SK-N-SH treated with all-trans-retinoic acid at 6 μM for 48 hours (cell line): ENCODE measurements around the gene ANO9.
"Not testable (repeated sequence)": the region's sequence is repeated elsewhere in the genome, so short reads cannot be mapped to it uniquely, and the experiment has no call there.

ENCODE experiments used
- ATAC-seq: fragments of 200-7000 bp; cut with Tn5 transposase; 3 replicates; pipeline ENCODE4 v1.9.1; 2020; ENCODE audit warnings: mild to moderate bottlenecking, moderate library complexity
- ARNTL ChIP-seq: fragments of 450-650 bp; formaldehyde crosslinking; IDR thresholded peaks from 2 replicates; pipeline ENCODE4 v1.5.0; 2020; ENCODE audit warnings: low read depth, mild to moderate bottlenecking, moderate library complexity, borderline replicate concordance
- BACH2 ChIP-seq: fragments of 250-450 bp; sonication (Bioruptor Pico); IDR thresholded peaks from 2 replicates; pipeline ENCODE4 v1.9.0; 2021; ENCODE audit warnings: mild to moderate bottlenecking, borderline replicate concordance
- CSDC2 ChIP-seq: fragments of 250-450 bp; sonication (Bioruptor Pico); IDR thresholded peaks from 2 replicates; pipeline ENCODE4 v1.5.0; 2020; ENCODE audit warnings: mild to moderate bottlenecking, moderate library complexity
- ESRRG ChIP-seq: fragments of 250-450 bp; sonication (Bioruptor Pico); IDR thresholded peaks from 2 replicates; pipeline ENCODE4 v1.6.1; 2021; ENCODE audit warnings: mild to moderate bottlenecking
- GLIS3 ChIP-seq: fragments of 250-450 bp; sonication (Bioruptor Pico); IDR thresholded peaks from 2 replicates; pipeline ENCODE4 v1.5.0; 2020; ENCODE audit warnings: mild to moderate bottlenecking, moderate library complexity
- ISL1 ChIP-seq: fragments of 250-450 bp; sonication (Bioruptor Pico); IDR thresholded peaks from 2 replicates; pipeline ENCODE4 v2.1.2; 2022; ENCODE audit warnings: mild to moderate bottlenecking, moderate library complexity
- OSR1 ChIP-seq: fragments of 250-450 bp; sonication (Bioruptor Pico); IDR thresholded peaks from 2 replicates; pipeline ENCODE4 v1.8.0; 2022; ENCODE audit warnings: moderate library complexity, mild to moderate bottlenecking, inconsistent platforms
- RARB ChIP-seq: fragments of 250-450 bp; sonication (Bioruptor Pico); IDR thresholded peaks from 2 replicates; pipeline ENCODE4 v1.8.0; 2021; ENCODE audit warnings: mild to moderate bottlenecking, moderate library complexity
- SNAI2 ChIP-seq: fragments of 250-450 bp; sonication (Bioruptor Pico); IDR thresholded peaks from 2 replicates; pipeline ENCODE4 v1.5.0; 2020; ENCODE audit warnings: mild to moderate bottlenecking, moderate library complexity
- TCF4 ChIP-seq: fragments of 250-450 bp; sonication (Bioruptor Pico); IDR thresholded peaks from 2 replicates; pipeline ENCODE4 v1.8.0; 2021; ENCODE audit warnings: mild to moderate bottlenecking, moderate library complexity, borderline replicate concordance
- TOX ChIP-seq: fragments of 250-450 bp; sonication (Bioruptor Pico); IDR thresholded peaks from 2 replicates; pipeline ENCODE4 v1.8.0; 2021; ENCODE audit warnings: mild to moderate bottlenecking, moderate library complexity, borderline replicate concordance
- ZC3H10 ChIP-seq: fragments of 250-450 bp; sonication (Bioruptor Pico); IDR thresholded peaks from 2 replicates; pipeline ENCODE4 v1.5.1; 2021; ENCODE audit warnings: mild to moderate bottlenecking, moderate library complexity
- ZFP3 ChIP-seq: fragments of 250-450 bp; sonication (Bioruptor Pico); IDR thresholded peaks from 2 replicates; pipeline ENCODE4 v1.5.0; 2020; ENCODE audit warnings: mild to moderate bottlenecking, moderate library complexity
- ZFP30 ChIP-seq: fragments of 450-650 bp; formaldehyde crosslinking; IDR thresholded peaks from 2 replicates; pipeline ENCODE4 v1.5.0; 2022; ENCODE audit warnings: mild to moderate bottlenecking, moderate library complexity
- ZNF565 ChIP-seq: fragments of 450-650 bp; formaldehyde crosslinking; conservative IDR thresholded peaks from 2 replicates; pipeline ENCODE4 v1.5.0; 2020; ENCODE audit warnings: low read depth, mild to moderate bottlenecking, moderate library complexity
- ZNF70 ChIP-seq: fragments of 450-650 bp; formaldehyde crosslinking; IDR thresholded peaks from 2 replicates; pipeline ENCODE4 v1.5.0; 2020; ENCODE audit warnings: mild to moderate bottlenecking, moderate library complexity
- ZNF8 ChIP-seq: fragments of 450-650 bp; formaldehyde crosslinking; IDR thresholded peaks from 2 replicates; pipeline ENCODE4 v1.5.0; 2020; ENCODE audit warnings: mild to moderate bottlenecking, moderate library complexity
- TF ChIP-seq, protein P1 (sequence below): fragments of 250-450 bp; sonication (Bioruptor Pico); IDR thresholded peaks from 2 replicates; pipeline ENCODE4 v1.5.0; 2020; ENCODE audit warnings: mild to moderate bottlenecking, moderate library complexity
- TF ChIP-seq, protein P2 (sequence below): fragments of 250-450 bp; sonication (Bioruptor Pico); IDR thresholded peaks from 2 replicates; pipeline ENCODE4 v1.5.1; 2021; ENCODE audit warnings: mild to moderate bottlenecking, moderate library complexity
- TF ChIP-seq, protein P3 (sequence below): fragments of 250-450 bp; sonication (Bioruptor Pico); IDR thresholded peaks from 2 replicates; pipeline ENCODE4 v1.8.0; 2021; ENCODE audit warnings: low read depth, mild to moderate bottlenecking, moderate library complexity, borderline replicate concordance
- TF ChIP-seq, protein P4 (sequence below): fragments of 250-450 bp; sonication (Bioruptor Pico); IDR thresholded peaks from 2 replicates; pipeline ENCODE4 v1.5.1; 2020; ENCODE audit warnings: low read depth, mild to moderate bottlenecking, moderate library complexity
- TF ChIP-seq, protein P5 (sequence below): fragments of 250-450 bp; sonication (Bioruptor Pico); IDR thresholded peaks from 2 replicates; pipeline ENCODE4 v1.8.0; 2020; ENCODE audit warnings: mild to moderate bottlenecking, moderate library complexity, borderline replicate concordance

The ANO9 gene

DNA sequence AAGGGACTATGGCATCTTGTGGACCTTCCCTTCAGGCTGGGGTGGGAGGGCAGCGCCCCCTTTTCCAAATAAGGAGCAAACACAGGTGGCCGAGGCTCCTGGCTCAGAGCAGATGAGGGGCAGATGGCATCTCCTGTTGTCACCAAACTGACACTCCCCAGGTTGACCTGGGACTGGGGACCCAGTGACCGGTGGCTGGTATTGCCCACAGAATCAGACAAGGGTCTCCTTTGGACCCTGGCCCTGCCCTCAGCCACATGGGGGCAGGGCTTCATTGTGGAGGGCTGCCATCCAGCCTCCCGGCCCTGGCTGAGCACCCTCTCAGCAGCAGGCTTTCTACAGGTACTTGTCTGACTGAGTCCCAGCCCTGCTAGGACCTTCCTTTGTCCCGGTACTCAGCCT lies 26.2 kb downstream of the ANO9 start:
- ATAC-seq, result no peak
- TF ChIP-seq ZNF70 (no peak), ZFP30 (CRISPR knock-in tag) (no peak)

DNA sequence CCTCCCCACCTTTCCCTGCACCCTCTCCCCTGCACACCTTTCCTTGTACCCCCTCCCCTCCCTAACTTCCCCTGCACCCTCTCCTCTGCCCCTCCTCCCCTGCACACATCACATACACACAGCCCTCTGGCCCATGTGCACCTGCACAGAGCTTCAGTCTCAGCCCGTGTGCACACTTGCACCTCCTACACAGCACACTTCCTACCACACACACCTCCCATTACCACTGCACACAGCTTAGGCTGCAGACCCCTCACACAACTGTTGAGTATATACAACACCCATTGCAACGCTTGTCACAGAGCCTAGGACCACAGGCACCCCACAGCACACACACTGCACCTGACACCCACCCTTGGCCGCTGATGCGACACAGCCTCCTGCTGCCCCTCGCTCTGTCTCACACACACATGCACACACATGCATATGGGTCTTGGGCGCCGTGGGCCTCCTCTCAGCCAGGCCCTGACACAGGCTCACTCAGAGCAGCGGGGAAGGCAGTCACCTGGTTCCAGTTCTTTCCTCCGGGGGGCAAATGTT lies 27.4 kb downstream of the ANO9 start:
- peak; percentile 7; the same call in 1 of the 3 replicates for ATAC-seq
- TF ChIP-seq TOX (CRISPR knock-in tag), result no peak
- TF ChIP-seq, all 23 proteins: peak for 0

DNA sequence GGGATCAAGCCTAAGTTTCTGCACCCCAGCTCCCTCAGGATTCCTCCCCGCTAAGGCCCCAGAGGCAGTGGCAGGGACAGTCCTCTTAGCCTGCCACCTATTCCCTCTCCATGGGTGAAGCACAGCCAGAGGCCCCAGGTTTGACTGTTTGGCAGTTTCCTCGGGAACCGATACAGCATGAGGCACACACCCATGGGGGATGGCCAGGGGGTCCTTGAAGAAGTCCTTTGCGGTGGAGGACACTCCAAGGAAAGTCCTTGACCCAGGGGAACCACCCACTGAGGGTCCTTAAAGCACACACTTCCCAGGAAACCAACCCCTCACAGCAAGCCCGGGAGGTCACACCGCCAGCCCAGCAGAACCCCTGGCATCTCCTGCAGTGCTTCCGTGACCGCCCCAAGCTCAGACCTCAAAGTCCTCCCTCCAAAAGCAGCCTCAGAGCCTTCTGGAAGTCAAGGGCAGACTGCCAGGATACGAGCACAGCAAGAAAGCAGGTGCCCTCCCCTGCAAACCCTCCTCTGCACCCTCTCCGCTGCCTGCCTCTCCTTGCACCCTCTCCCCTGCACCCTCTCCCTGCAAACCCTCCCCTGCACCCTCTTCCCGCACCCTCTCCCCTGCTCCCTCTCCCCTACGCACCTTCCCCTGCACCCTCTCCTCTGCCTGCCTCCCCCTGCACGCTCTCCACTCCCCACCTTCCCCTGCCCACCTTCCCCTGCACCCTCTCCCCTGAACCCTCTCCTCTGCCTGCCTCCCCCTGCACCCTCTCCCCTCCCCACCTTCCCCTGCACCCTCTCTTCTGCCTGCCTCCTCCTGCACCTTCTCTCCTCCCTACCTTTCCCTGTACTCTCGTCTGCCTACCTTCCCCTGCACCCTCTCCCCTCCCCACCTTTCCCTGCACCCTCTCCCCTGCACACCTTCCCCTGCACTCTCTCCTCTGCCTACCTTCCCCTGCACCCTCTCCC lies 28.4 kb downstream of the ANO9 start:
- TF ChIP-seq GLIS3 (no peak), BACH2 (CRISPR knock-in tag) (no peak), ARNTL (CRISPR knock-in tag) (no peak), OSR1 (no peak), ZNF565 (CRISPR knock-in tag) (no peak), SNAI2 (no peak), ZFP30 (CRISPR knock-in tag) (no peak), ESRRG (CRISPR knock-in tag) (no peak), RARB (no peak), ZFP3 (no peak), ISL1 (CRISPR knock-in tag) (no peak), TOX (CRISPR knock-in tag) (no peak), ZC3H10 (CRISPR knock-in tag) (no peak), CSDC2 (CRISPR knock-in tag) (no peak), ZNF8 (CRISPR knock-in tag) (no peak), TCF4 (CRISPR knock-in tag) (no peak)
- TF ChIP-seq, protein P1, sequence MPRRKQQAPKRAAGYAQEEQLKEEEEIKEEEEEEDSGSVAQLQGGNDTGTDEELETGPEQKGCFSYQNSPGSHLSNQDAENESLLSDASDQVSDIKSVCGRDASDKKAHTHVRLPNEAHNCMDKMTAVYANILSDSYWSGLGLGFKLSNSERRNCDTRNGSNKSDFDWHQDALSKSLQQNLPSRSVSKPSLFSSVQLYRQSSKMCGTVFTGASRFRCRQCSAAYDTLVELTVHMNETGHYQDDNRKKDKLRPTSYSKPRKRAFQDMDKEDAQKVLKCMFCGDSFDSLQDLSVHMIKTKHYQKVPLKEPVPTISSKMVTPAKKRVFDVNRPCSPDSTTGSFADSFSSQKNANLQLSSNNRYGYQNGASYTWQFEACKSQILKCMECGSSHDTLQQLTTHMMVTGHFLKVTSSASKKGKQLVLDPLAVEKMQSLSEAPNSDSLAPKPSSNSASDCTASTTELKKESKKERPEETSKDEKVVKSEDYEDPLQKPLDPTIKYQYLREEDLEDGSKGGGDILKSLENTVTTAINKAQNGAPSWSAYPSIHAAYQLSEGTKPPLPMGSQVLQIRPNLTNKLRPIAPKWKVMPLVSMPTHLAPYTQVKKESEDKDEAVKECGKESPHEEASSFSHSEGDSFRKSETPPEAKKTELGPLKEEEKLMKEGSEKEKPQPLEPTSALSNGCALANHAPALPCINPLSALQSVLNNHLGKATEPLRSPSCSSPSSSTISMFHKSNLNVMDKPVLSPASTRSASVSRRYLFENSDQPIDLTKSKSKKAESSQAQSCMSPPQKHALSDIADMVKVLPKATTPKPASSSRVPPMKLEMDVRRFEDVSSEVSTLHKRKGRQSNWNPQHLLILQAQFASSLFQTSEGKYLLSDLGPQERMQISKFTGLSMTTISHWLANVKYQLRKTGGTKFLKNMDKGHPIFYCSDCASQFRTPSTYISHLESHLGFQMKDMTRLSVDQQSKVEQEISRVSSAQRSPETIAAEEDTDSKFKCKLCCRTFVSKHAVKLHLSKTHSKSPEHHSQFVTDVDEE (CRISPR knock-in tag), result no peak
- TF ChIP-seq, protein P2, sequence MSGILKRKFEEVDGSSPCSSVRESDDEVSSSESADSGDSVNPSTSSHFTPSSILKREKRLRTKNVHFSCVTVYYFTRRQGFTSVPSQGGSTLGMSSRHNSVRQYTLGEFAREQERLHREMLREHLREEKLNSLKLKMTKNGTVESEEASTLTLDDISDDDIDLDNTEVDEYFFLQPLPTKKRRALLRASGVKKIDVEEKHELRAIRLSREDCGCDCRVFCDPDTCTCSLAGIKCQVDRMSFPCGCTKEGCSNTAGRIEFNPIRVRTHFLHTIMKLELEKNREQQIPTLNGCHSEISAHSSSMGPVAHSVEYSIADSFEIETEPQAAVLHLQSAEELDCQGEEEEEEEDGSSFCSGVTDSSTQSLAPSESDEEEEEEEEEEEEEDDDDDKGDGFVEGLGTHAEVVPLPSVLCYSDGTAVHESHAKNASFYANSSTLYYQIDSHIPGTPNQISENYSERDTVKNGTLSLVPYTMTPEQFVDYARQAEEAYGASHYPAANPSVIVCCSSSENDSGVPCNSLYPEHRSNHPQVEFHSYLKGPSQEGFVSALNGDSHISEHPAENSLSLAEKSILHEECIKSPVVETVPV (CRISPR knock-in tag), result no peak
- TF ChIP-seq, protein P3, sequence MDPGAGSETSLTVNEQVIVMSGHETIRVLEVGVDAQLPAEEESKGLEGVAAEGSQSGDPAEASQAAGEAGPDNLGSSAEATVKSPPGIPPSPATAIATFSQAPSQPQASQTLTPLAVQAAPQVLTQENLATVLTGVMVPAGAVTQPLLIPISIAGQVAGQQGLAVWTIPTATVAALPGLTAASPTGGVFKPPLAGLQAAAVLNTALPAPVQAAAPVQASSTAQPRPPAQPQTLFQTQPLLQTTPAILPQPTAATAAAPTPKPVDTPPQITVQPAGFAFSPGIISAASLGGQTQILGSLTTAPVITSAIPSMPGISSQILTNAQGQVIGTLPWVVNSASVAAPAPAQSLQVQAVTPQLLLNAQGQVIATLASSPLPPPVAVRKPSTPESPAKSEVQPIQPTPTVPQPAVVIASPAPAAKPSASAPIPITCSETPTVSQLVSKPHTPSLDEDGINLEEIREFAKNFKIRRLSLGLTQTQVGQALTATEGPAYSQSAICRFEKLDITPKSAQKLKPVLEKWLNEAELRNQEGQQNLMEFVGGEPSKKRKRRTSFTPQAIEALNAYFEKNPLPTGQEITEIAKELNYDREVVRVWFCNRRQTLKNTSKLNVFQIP (CRISPR knock-in tag), result no peak
- TF ChIP-seq, protein P4, sequence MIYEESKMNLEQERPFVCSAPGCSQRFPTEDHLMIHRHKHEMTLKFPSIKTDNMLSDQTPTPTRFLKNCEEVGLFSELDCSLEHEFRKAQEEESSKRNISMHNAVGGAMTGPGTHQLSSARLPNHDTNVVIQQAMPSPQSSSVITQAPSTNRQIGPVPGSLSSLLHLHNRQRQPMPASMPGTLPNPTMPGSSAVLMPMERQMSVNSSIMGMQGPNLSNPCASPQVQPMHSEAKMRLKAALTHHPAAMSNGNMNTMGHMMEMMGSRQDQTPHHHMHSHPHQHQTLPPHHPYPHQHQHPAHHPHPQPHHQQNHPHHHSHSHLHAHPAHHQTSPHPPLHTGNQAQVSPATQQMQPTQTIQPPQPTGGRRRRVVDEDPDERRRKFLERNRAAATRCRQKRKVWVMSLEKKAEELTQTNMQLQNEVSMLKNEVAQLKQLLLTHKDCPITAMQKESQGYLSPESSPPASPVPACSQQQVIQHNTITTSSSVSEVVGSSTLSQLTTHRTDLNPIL (CRISPR knock-in tag), result no peak
- peak; percentile 26 for ATAC-seq

DNA sequence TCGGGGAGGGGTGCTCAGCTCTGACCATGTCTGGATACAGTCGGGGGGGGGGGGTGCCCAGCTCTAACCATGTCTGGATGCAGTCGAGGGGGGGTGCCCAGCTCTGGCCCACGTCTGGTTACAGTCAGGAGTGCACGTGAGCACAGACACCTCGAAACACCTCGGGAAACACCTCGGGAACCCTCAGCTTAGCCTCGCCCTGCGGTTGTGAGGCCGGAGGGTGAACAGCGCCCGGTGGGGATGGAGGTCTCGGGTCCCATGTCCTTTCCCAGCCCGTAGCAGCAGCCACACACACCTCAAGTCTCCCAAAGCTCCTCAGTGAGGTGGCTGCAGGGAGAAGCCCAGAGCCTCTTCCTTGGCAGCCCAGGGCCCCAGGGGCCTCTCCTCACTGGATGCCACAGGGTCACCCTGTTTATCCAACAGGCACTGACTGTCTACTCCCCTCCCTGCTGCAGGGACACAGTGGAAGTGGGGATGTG lies 29.1 kb downstream of the ANO9 start:
- TF ChIP-seq ZFP3 (no peak), CSDC2 (CRISPR knock-in tag) (no peak), TOX (CRISPR knock-in tag) (no peak), OSR1 (no peak), GLIS3 (no peak), ZNF70 (no peak), ARNTL (CRISPR knock-in tag) (no peak), TCF4 (CRISPR knock-in tag) (no peak), ISL1 (CRISPR knock-in tag) (no peak)
- TF ChIP-seq, protein P5, sequence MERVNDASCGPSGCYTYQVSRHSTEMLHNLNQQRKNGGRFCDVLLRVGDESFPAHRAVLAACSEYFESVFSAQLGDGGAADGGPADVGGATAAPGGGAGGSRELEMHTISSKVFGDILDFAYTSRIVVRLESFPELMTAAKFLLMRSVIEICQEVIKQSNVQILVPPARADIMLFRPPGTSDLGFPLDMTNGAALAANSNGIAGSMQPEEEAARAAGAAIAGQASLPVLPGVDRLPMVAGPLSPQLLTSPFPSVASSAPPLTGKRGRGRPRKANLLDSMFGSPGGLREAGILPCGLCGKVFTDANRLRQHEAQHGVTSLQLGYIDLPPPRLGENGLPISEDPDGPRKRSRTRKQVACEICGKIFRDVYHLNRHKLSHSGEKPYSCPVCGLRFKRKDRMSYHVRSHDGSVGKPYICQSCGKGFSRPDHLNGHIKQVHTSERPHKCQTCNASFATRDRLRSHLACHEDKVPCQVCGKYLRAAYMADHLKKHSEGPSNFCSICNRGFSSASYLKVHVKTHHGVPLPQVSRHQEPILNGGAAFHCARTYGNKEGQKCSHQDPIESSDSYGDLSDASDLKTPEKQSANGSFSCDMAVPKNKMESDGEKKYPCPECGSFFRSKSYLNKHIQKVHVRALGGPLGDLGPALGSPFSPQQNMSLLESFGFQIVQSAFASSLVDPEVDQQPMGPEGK (CRISPR knock-in tag), result no peak
- TF ChIP-seq, protein P3 (CRISPR knock-in tag), result no peak
- ATAC-seq, result peak; percentile 9; the same call in 2 of the 3 replicates

DNA sequence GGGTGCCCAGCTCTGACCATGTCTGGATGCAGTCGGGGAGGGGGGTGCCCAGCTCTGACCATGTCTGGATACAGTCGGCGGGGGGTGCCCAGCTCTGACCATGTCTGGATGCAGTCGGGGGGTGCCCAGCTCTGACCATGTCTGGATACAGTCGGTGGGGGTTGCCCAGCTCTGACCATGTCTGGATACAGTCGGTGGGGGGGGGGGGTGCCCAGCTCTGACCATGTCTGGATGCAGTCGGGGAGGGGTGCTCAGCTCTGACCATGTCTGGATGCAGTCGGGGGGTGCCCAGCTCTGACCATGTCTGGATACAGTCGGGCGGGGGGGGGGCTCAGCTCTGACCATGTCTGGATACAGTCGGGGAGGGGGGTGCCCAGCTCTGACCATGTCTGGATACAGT lies 30.3 kb downstream of the ANO9 start:
- ATAC-seq, result not testable (repeated sequence)
